ENCODE data around the gene ATE1.

The ATE1 gene

GRCh38 chr10:121864653-121865052 is 63.2 kb downstream of the ATE1 start:
- DNase-seq = no peak

DNA sequence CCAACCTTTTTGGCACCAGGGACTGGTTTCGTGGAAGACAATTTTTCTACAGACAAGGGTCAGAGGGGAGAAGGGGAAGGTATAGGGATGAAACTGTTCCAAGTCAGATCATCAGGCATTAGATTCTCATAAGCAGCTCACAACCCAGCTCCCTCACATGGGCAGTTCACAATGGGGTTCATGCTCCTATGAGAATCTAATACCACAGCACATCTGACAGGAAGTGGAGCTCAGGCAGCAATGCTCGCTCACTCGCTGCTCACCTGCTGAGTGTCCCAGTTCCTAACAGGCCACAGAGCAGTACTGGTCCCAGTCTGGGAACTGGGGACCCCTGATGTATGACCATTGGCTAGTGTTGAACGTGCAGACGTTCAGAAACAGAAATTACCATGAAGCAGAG is 63.7 kb downstream of the ATE1 start:
- no peak for DNase-seq

DNA sequence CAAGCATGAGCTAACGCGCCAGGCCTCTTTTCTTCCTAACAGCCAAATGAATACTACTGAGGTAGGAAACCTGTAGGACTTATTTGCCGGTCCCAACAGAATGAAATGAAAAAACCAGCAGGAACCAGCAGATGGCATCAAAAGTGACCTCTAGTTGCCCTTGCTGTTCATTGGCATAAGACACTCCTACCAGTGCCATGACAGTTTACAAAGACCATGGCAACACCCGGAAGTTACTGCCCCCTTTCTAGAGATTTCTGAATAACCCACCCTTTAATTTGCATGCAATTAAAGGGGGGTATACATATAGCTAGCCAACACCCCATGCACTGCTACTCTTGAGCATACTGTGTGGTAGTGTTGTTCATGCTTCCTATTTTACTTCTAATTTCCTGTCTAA is 65.2 kb downstream of the ATE1 start:
- no peak for DNase-seq

- DNase-seq = no peak
Measured at GRCh38 chr10:121862042-121862441, 65.8 kb downstream of the ATE1 start.

GRCh38 chr10:121860810-121861209 is 67.0 kb downstream of the ATE1 start:
- no peak for DNase-seq

GRCh38 chr10:121854809-121855445 is 72.9 kb downstream of the ATE1 start:
- no peak for DNase-seq

DNA sequence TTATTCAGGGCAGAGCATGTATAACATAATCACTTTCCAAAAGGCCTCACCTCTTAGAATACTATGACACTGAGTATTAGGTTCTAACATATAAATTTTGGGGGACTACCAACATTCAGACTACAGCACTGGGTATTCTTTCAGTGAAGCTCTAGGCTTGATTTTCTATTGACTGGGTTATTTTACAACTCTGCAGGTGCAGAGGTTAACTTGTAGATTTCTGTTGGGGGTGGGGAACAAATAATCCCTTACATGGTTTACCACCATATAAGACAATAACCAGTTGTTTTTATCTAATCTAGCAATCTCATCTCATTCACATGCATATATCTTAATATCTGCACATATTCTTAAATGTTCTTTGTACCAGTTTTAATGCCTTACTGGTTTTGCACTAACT is 73.9 kb downstream of the ATE1 start:
- no peak for DNase-seq

DNA sequence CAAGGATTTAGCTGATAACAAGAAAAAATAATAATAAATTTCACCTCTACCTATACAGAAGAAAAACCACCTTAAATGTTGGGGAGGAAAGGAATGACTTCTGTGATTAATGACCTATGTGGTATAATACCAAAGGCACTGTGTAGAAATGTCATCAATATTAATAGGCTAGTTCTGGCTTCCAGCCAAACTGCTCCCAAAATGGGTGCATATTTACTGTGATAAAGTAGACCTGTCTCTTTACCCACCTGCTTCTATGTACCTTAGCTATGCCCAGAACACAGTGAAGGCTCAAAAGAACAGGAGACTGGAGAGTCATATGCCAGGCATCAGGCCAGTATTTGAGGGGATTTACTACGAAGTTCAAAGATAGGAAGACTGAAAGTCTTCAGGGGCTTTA is 76.0 kb downstream of the ATE1 start:
- no peak for DNase-seq

GRCh38 chr10:121848082-121848481 is 79.7 kb downstream of the ATE1 start:
- no peak for DNase-seq

- no peak for DNase-seq
Measured at GRCh38 chr10:121846555-121846954, 81.3 kb downstream of the ATE1 start.

GRCh38 chr10:121845044-121845784 is 82.6 kb downstream of the ATE1 start:
- no peak for DNase-seq

DNA sequence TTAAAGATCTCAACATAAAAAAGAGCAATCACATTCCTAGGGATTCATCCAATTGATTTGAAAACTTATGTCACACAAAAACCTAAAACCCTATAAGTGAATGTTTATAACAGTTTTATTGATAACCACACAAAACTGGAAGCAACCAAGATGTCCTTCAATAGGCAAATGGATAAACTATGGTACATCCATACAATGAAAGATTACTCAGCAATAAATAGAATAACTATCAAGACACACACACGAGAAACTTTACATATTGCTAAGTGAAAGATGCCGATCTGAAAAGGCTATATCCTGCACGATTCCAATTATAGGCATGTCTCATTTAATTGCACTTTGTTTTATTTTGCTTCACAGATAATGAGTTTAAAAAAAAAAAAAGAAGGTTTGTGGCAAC is 83.3 kb downstream of the ATE1 start:
- DNase-seq = no peak

GRCh38 chr10:121843379-121843778 is 84.5 kb downstream of the ATE1 start:
- DNase-seq = no peak

DNA sequence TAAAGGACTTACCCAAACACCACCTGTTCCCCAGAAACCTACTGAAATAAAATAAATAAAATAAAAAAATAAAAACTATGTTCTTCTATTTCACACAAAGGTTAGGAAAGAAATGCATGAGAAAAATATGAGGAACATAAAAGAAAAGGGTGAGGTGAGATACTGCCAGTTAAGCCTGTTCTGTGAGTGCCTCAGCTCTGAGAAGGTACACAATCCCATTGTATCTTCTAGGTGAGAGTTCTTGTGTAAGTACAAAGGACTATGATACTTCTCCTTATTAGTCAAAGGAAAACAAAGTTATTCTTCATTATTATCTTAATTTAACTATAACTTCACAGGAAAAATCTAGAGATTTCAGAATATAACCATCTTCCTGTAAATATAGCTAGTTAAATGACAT is 86.0 kb downstream of the ATE1 start:
- no peak for DNase-seq

GRCh38 chr10:121838931-121839330 is 88.9 kb downstream of the ATE1 start:
- no peak for DNase-seq

- no peak for DNase-seq
Measured at GRCh38 chr10:121838149-121838548, 89.7 kb downstream of the ATE1 start.

GRCh38 chr10:121836171-121836570 is 91.7 kb downstream of the ATE1 start:
- DNase-seq = no peak

GRCh38 chr10:121835376-121835775 is 92.5 kb downstream of the ATE1 start:
- no peak for DNase-seq

- no peak for DNase-seq
Measured at GRCh38 chr10:121834757-121835156, 93.1 kb downstream of the ATE1 start.

DNA sequence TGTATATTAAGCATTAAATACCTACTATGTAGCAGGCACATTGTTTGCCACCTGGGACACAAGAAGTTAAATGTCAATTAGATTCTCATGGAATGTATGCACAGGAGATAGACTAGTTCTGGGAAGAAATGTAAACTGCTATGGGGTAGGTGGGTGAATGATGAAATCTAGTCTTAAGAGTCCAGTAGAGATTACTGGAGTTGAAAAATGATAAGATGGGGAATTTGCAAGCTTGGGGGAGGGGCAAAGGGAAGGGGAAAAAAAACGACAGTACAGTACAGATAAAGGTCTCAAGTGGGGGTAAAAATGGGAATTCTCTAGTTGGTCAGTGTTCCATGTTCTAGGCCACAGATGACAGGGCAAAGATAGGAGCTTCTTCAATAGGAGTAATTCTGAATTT is 94.4 kb downstream of the ATE1 start:
- DNase-seq = no peak

GRCh38 chr10:121832647-121833046 is 95.2 kb downstream of the ATE1 start:
- DNase-seq = no peak

DNA sequence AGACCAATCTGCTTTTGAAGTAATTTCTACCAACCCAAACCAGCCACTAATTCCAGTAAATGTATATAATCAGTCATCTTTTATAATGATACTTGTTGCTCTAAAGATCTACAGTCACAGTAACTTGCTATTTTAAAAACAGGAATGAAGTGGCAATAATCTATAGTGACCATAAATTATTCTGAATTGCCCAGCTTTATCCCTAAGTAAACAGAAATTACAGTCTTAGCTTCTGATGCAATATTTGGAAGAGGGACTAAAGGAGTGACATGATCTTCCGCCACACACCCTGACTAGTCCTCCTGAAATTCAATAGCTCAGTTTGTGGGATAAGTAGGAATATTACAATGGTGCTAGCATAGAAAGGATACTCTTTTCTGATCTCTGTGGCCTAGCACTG is 96.1 kb downstream of the ATE1 start:
- DNase-seq = no peak

DNA sequence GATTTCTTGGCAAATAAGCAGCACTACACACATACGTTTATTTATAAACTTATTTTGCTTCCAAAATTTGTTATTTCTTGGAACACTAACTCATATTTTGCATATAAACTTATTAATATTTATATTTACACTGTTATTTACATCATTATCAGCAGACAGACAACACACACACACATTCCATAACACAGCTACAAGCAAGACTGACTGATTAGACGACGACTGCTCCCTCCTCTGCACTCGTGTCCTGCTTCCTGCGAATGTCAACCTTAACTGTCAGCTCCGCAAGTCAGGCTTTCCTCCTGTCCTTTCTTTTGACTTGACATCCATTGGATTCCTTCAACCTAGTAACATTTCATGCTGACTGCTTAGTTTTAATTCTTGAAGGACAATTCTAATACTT is 96.6 kb downstream of the ATE1 start:
- DNase-seq = no peak

DNA sequence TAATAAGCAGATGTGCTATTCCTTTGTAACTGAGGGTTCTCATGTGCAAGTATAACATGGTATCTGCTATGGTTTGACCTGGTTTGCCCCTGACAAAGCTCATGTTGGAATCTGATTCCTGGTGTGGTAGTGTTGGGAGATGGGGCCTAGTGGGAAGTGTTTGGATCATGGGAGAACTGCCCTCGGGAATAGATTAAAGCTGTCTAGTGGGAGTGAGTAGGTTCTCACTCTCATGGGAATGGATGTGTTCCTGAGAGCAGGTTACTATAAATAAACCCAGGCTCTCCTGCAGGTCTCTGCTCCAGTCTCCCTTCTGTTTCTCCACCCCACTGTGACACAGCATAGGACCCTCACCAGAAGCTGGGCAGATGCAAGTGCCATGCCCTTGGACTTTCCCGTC is 97.7 kb downstream of the ATE1 start:
- no peak for DNase-seq

GRCh38 chr10:121828045-121828444 is 99.8 kb downstream of the ATE1 start:
- DNase-seq = no peak
